Smooth muscle cell (in vitro differentiated cells): ENCODE measurements around the gene GPR153. TPM values are rescaled to one million over a fixed set of nuclear protein-coding genes. Genes with fewer than 3 reads are reported as not detected.

Experiments
- DNase-seq: peaks from one replicate; lab custom pipeline; 2025; ENCODE audit not compliant: unreplicated experiment; lab: John Stamatoyannopoulos, UW
- H2AFZ ChIP-seq: fragments of 200-600 bp; sonication (generic); 2 replicates; pipeline ENCODE4 v1.6.0; 2016; ENCODE audit warnings: antibody characterized with exemption, low read depth, mild to moderate bottlenecking
- H3F3A ChIP-seq: fragments of 200-600 bp; sonication (generic); 2 replicates; pipeline ENCODE4 v1.6.0; 2017; ENCODE audit warnings: antibody characterized with exemption, low read depth
- H3K27ac ChIP-seq: fragments of 200-600 bp; sonication (generic); 2 replicates; pipeline ENCODE4 v1.5.1; 2016; ENCODE audit warnings: low read depth, mild to moderate bottlenecking
- H3K27me3 ChIP-seq: fragments of 200-600 bp; sonication (generic); 2 replicates; pipeline ENCODE4 v1.6.1; 2016; ENCODE audit warnings: low read depth, mild to moderate bottlenecking
- H3K36me3 ChIP-seq: fragments of 200-600 bp; sonication (generic); 2 replicates; pipeline ENCODE4 v1.5.1; 2016; ENCODE audit warnings: low read depth
- H3K4me1 ChIP-seq: fragments of 200-600 bp; sonication (generic); 2 replicates; pipeline ENCODE4 v1.5.1; 2016; ENCODE audit warnings: low read depth
- H3K4me2 ChIP-seq: fragments of 200-600 bp; sonication (generic); 2 replicates; pipeline ENCODE4 v1.6.0; 2016; ENCODE audit warnings: mild to moderate bottlenecking
- H3K4me3 ChIP-seq: fragments of 200-600 bp; sonication (generic); 2 replicates; pipeline ENCODE4 v1.5.1; 2016; ENCODE audit warnings: mild to moderate bottlenecking
- H3K79me2 ChIP-seq: fragments of 200-600 bp; sonication (generic); 2 replicates; pipeline ENCODE4 v1.6.0; 2016; ENCODE audit warnings: low read depth, mild to moderate bottlenecking
- H3K9ac ChIP-seq: fragments of 200-600 bp; sonication (generic); 2 replicates; pipeline ENCODE4 v1.6.0; 2016; ENCODE audit warnings: low read depth
- H3K9me3 ChIP-seq: fragments of 200-600 bp; sonication (generic); replicated peaks from 2 replicates; pipeline ENCODE4 v1.5.1; 2016; ENCODE audit warnings: low read depth
- H4K20me1 ChIP-seq: fragments of 200-600 bp; sonication (generic); 2 replicates; pipeline ENCODE4 v1.6.0; 2016; ENCODE audit warnings: low read depth
- CTCF ChIP-seq: fragments of 200-600 bp; sonication (generic); IDR thresholded peaks from 2 replicates; pipeline ENCODE4 v1.5.1; 2017; ENCODE audit warnings: borderline replicate concordance, mild to moderate bottlenecking, antibody characterized with exemption; ENCODE audit not compliant: insufficient read depth, poor library complexity, severe bottlenecking
- WGBS: methylation state at CpG from one replicate; pipeline ENCODE4 v1.1.7; 2016; ENCODE audit warnings: low lambda C conversion rate; 5-methylcytosine and 5-hydroxymethylcytosine counted together
- polyA plus RNA-seq: library from polyadenylated mRNA; unstranded; fragments of >200 nt; fragmentation: Nextera tagmentation; extraction: Ambion mirVana; gene quantifications from 2 replicates; pipeline ENCODE4 v1.2.1, GENCODE V29; 2016
- total RNA-seq: library from RNA; depleted of rRNA; stranded (reverse); fragments of >200 nt; gene quantifications from 2 replicates; pipeline ENCODE4 v1.2.3, GENCODE V29; 2014

The GPR153 gene
- total and polyA plus RNA-seq, 2 experiments from 2014 or later = 8.2 to 15.8 TPM

- WGBS = 60% methylated on average over 6 of the region's 6 CpGs
- TF ChIP-seq CTCF = no peak
- H3K36me3 ChIP-seq = peaks cover 5% of the 10 kb centered on the region
- peak overlapping the region; percentile 89 for H3K9ac ChIP-seq
- peak overlapping the region; percentile 95 for H3K4me2 ChIP-seq
- no peaks in the 10 kb centered on the region for H3K9me3 ChIP-seq
- DNase-seq = no peak
- no peak overlapping the region for H3K27ac ChIP-seq
- no peaks in the 10 kb centered on the region for H3K27me3 ChIP-seq
- H4K20me1 ChIP-seq = peaks cover 60% of the 10 kb centered on the region
- H2AFZ ChIP-seq = no peak overlapping the region
- H3K4me3 ChIP-seq = peak overlapping the region; percentile 73
- peaks cover 59% of the 10 kb centered on the region for H3K79me2 ChIP-seq
- no peaks in the 10 kb centered on the region for H3F3A ChIP-seq
- H3K4me1 ChIP-seq = peaks cover 19% of the 10 kb centered on the region
Measured at GRCh38 chr1:6197746-6198427, 63.0 kb downstream of the GPR153 start.

Other genes starting within 250 kb of the GPR153 start
- gene KCNAB2, start 215.2 kb downstream of the GPR153 start, total RNA-seq = 1.4 and 3.6 TPM in 2 replicates
- 2.9 and 3.9 TPM in 2 replicates for gene KCNAB2, start 215.2 kb downstream of the GPR153 start, polyA plus RNA-seq
- 0.40 TPM in 2 replicates for gene CHD5, start 80.8 kb downstream of the GPR153 start, total RNA-seq
- not detected in 2 replicates for gene CHD5, start 80.8 kb downstream of the GPR153 start, polyA plus RNA-seq
- 108 and 126 TPM in 2 replicates for gene RPL22, start 61.5 kb downstream of the GPR153 start, total RNA-seq
- gene RPL22, start 61.5 kb downstream of the GPR153 start, polyA plus RNA-seq = 108 and 117 TPM in 2 replicates
- 1.8 and 4.8 TPM in 2 replicates for gene RNF207, start 55.0 kb downstream of the GPR153 start, total RNA-seq
- 2.0 and 4.0 TPM in 2 replicates for gene RNF207, start 55.0 kb downstream of the GPR153 start, polyA plus RNA-seq
- gene ICMT, start 25.1 kb downstream of the GPR153 start, total RNA-seq = 55.1 and 66.8 TPM in 2 replicates
- gene ICMT, start 25.1 kb downstream of the GPR153 start, polyA plus RNA-seq = 34.7 and 36.6 TPM in 2 replicates
- not detected in 2 replicates for gene HES3, start 16.9 kb downstream of the GPR153 start, total RNA-seq
- gene HES3, start 16.9 kb downstream of the GPR153 start, polyA plus RNA-seq = not detected in 2 replicates
- 16.4 and 19.5 TPM in 2 replicates for gene ACOT7, start 132.7 kb upstream of the GPR153 start, total RNA-seq
- 53.6 and 53.8 TPM in 2 replicates for gene ACOT7, start 132.7 kb upstream of the GPR153 start, polyA plus RNA-seq
- gene HES2, start 158.8 kb upstream of the GPR153 start, total RNA-seq = 4.6 and 5.6 TPM in 2 replicates
- 1.7 and 11.1 TPM in 2 replicates for gene HES2, start 158.8 kb upstream of the GPR153 start, polyA plus RNA-seq
- gene ESPN, start 163.7 kb upstream of the GPR153 start, total RNA-seq = not detected in 2 replicates
- 1.1 and 2.6 TPM in 2 replicates for gene ESPN, start 163.7 kb upstream of the GPR153 start, polyA plus RNA-seq
- gene TNFRSF25, start 205.1 kb upstream of the GPR153 start, total RNA-seq = 9.6 and 19.8 TPM in 2 replicates
- 10.1 and 17.7 TPM in 2 replicates for gene TNFRSF25, start 205.1 kb upstream of the GPR153 start, polyA plus RNA-seq
- gene PLEKHG5, start 230.6 kb upstream of the GPR153 start, total RNA-seq = 14.5 and 16.1 TPM in 2 replicates
- gene PLEKHG5, start 230.6 kb upstream of the GPR153 start, polyA plus RNA-seq = 10.6 and 17.8 TPM in 2 replicates